ENCODE measurements around the gene NAP1L1.
"Not testable (repeated sequence)": the region's sequence is repeated elsewhere in the genome, so short reads cannot be mapped to it uniquely, and the experiment has no call there.

The NAP1L1 gene

DNA sequence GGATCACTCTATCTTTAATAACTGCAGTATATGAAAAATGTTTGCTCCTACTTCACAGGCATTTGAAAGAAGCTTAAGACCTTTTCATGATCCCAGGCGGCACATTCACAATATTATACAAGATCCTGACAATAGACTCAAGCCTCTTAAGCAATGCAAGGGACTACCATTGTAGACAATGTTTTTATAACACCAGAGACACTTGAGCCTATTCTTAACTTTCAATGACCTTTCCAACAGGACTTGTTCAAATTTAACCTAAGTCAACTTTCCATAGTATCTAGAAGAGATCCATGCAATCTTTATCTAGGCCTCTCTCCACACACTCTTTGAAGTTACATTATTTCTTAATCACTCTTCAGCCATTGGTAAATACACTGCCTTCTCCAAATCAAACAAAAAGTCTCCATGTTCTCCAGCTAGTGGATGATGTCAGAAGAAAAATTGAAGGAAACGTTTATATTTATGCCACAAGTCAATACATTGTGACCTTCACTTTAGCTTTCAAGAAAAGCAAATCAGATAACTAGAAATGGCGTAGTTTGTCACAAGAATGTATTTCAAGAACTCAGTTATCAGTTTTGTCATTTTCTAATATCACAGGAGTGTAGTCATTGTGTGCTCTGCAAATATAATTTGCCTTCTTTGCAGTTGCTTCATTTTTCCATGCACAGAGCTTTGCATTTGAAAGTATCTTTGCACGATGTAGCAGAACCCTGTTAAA lies 94.1 kb downstream of the NAP1L1 start:
- no peak for DNase-seq (ENCODE audit: low read depth)

DNA sequence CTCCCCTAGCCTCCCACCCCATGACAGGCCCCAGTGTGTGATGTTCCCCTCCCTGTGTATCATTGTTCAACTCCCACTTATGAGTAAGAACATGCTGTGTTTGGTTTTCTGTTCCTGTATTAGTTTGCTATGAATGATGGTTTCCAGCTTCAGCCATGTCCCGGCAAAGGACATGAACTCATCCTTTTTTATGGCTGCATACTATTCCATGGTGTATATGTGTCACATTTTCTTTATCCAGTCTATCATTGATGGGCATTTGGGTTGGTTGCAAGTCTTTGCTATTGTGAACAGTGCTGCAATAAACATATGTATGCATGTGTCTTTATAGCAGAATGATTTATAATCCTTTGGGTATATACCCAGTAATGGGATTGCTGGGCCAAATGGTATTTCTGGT lies 96.8 kb downstream of the NAP1L1 start:
- DNase-seq (ENCODE audit: low read depth), result not testable (repeated sequence)

All from GM04504 (cell line).